ENCODE measurements around the gene MCM5. TPM values are rescaled to one million over a fixed set of nuclear protein-coding genes. Genes with fewer than 3 reads are reported as not detected.

MCM5 gene
- total RNA-seq, 4 donors from 2014 or later = 11.6 to 26.6 (median 13.3) TPM

GRCh38 chr22:35380013-35380412, 19.9 kb upstream of the MCM5 start:
- DNase-seq = peak; percentile 43
- TF ChIP-seq POLR2AphosphoS5 (IDR thresholded peaks at IDR 0.05) = peak in 1 of 3 donors; percentile 60
- TF ChIP-seq EP300 (IDR thresholded peaks at IDR 0.05; ENCODE audit: low read depth) = no peak
- Histone ChIP-seq H3K9me3 (no peaks in the 10 kb centered on the region), H3K27ac (peak overlapping the region; percentile 81 to 88 (median 85)), H3K4me1 (peaks cover 29 to 70% (median 50%) of the 10 kb centered on the region in 4 donors), H3K4me3 (no peak overlapping the region), H3K27me3 (no peaks in the 10 kb centered on the region), H3K36me3 (no peaks in the 10 kb centered on the region)
- 17 to 51% methylated on average over 2 to 6 of the region's 6 CpGs for WGBS, 2 donors (ENCODE audit: low coverage in 1 of 2)
- intact Hi-C loops (cut with DNase I; ENCODE audit: low total_unique reads) = no loop called here
- in situ Hi-C loops (cut with MboI; ENCODE audit: low pct_ligation_motif_present in 1 of 4, low pct_unique_long_range_greater_than_20kb in 1 of 4, low sequenced_read_pairs in 3 of 4) = no loop called here

DNA sequence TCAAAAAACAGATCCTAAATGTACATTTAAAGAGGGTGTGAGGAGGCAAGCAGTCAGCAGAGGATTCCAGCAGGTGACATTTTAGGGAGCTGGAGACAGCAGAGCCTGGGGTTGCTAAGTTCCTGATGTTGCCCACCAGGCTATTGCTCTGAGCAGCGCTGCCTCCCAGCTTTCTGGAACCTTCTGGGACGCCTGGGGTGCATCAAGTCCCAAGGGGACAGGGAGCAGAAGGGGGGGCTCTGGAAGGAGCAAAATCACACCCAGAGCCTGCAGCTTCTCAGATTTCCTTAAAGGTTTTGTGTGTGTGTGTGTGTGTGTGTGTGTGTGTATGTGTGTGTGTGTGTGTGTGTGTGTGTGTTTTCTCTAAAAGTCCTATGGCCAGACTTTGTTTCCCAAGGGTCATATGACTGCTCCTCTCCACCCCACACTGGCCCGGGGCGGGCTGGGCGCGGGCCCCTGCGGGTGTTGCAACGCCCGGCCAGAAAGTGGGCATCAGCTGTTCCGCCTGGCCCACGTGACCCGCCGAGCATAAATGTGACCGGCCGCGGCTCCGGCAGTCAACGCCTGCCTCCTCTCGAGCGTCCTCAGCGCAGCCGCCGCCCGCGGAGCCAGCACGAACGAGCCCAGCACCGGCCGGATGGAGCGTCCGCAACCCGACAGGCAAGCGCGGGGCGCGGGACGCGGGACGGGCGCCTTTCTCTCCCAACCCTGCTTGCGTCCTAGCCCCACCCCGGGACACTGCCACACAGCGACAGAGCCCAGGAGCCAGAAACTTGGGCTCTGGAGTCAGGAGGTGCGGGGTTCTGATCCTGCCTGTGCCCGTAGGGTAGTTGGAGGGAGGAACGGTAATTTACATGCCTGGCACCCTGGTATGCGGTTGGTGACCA, 19.2 kb upstream of the MCM5 start, which contains the start of gene HMOX1:
HMOX1 (plus strand) TSS at position 560 of the 887 bp plus-strand sequence; CDS start at position 638, 78 bp downstream.
- Histone ChIP-seq H3K9me3 (no peaks in the 10 kb centered on the region), H3K36me3 (no peaks in the 10 kb centered on the region), H3K27ac (peak within 1 kb of the TSS; percentile 81 to 88 (median 85)), H3K27me3 (no peaks in the 10 kb centered on the region), H3K4me1 (peaks cover 29 to 64% (median 49%) of the 10 kb centered on the region in 4 donors), H3K4me3 (peak within 1 kb of the TSS; percentile 16 to 59 (median 48))
- TF ChIP-seq EP300 (IDR thresholded peaks at IDR 0.05; ENCODE audit: low read depth) (no peak), POLR2AphosphoS5 (IDR thresholded peaks at IDR 0.05) (peak; percentile 85 to 96 (median 95)), POLR2A (IDR thresholded peaks at IDR 0.05) (peak; percentile 84)
- TF ChIP-seq, protein P1, sequence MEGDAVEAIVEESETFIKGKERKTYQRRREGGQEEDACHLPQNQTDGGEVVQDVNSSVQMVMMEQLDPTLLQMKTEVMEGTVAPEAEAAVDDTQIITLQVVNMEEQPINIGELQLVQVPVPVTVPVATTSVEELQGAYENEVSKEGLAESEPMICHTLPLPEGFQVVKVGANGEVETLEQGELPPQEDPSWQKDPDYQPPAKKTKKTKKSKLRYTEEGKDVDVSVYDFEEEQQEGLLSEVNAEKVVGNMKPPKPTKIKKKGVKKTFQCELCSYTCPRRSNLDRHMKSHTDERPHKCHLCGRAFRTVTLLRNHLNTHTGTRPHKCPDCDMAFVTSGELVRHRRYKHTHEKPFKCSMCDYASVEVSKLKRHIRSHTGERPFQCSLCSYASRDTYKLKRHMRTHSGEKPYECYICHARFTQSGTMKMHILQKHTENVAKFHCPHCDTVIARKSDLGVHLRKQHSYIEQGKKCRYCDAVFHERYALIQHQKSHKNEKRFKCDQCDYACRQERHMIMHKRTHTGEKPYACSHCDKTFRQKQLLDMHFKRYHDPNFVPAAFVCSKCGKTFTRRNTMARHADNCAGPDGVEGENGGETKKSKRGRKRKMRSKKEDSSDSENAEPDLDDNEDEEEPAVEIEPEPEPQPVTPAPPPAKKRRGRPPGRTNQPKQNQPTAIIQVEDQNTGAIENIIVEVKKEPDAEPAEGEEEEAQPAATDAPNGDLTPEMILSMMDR (IDR thresholded peaks at IDR 0.05) = peak in 2 of 5 experiments; percentile 11 to 24
- DNase-seq = peak; percentile 94
- in situ Hi-C loops (cut with MboI; ENCODE audit: low pct_ligation_motif_present in 1 of 4, low pct_unique_long_range_greater_than_20kb in 1 of 4, low sequenced_read_pairs in 3 of 4) = no loop called here
- WGBS, 2 donors (ENCODE audit: low coverage in 1 of 2) = 4% methylated on average over 46 of the region's 47 CpGs; no CpG with 5 or more reads in 1 of the 2 donors
- intact Hi-C loops (cut with DNase I; ENCODE audit: low total_unique reads) = no loop called here

GRCh38 chr22:35381424-35382009, 18.4 kb upstream of the MCM5 start:
- H3K4me3 ChIP-seq = peak overlapping the region; percentile 16 to 59 (median 48)
- WGBS, 2 donors (ENCODE audit: low coverage in 1 of 2) = 41 to 54% methylated on average over 3 to 5 of the region's 5 CpGs
- in situ Hi-C loops (cut with MboI; ENCODE audit: low pct_ligation_motif_present in 1 of 4, low pct_unique_long_range_greater_than_20kb in 1 of 4, low sequenced_read_pairs in 3 of 4) (no loop called here), intact Hi-C loops (cut with DNase I; ENCODE audit: low total_unique reads) (no loop called here)
- no peaks in the 10 kb centered on the region for H3K27me3 ChIP-seq
- TF ChIP-seq POLR2AphosphoS5 (IDR thresholded peaks at IDR 0.05) (no peak), POLR2A (IDR thresholded peaks at IDR 0.05) (no peak), EP300 (IDR thresholded peaks at IDR 0.05; ENCODE audit: low read depth) (no peak)
- TF ChIP-seq, protein P1 (IDR thresholded peaks at IDR 0.05) = no peak
- DNase-seq = no peak
- H3K9me3 ChIP-seq = no peaks in the 10 kb centered on the region
- H3K36me3 ChIP-seq = no peaks in the 10 kb centered on the region
- H3K27ac ChIP-seq = peak overlapping the region; percentile 81 to 88 (median 85)
- H3K4me1 ChIP-seq = peaks cover 26 to 57% (median 46%) of the 10 kb centered on the region in 4 donors

GRCh38 chr22:35383679-35384071, 16.3 kb upstream of the MCM5 start:
- H3K4me1 ChIP-seq = peaks cover 9 to 35% (median 25%) of the 10 kb centered on the region in 4 donors
- in situ Hi-C loops (cut with MboI; ENCODE audit: low pct_ligation_motif_present in 1 of 4, low pct_unique_long_range_greater_than_20kb in 1 of 4, low sequenced_read_pairs in 3 of 4) = no loop called here
- TF ChIP-seq POLR2A (IDR thresholded peaks at IDR 0.05) (no peak), POLR2AphosphoS5 (IDR thresholded peaks at IDR 0.05) (no peak), EP300 (IDR thresholded peaks at IDR 0.05; ENCODE audit: low read depth) (no peak)
- TF ChIP-seq, protein P1 (IDR thresholded peaks at IDR 0.05) = no peak
- no peaks in the 10 kb centered on the region for H3K36me3 ChIP-seq
- H3K4me3 ChIP-seq = no peak overlapping the region
- no peak overlapping the region for H3K27ac ChIP-seq
- H3K9me3 ChIP-seq = no peaks in the 10 kb centered on the region
- H3K27me3 ChIP-seq = no peaks in the 10 kb centered on the region
- 88% methylated on average over 3 of the region's 3 CpGs; no CpG with 5 or more reads in 1 of the 2 donors for WGBS, 2 donors (ENCODE audit: low coverage in 1 of 2)
- intact Hi-C loops (cut with DNase I; ENCODE audit: low total_unique reads) = no loop called here
- DNase-seq = no peak

Data from transverse colon (tissue), 4 donors.